GM21528 (cell line): ENCODE results near the gene SIRT5.

Experiments
- ATAC-seq: cut with Tn5 transposase; IDR thresholded peaks from one replicate; pipeline ENCODE4 v1.9.1; 2021; ENCODE audit warnings: mild to moderate bottlenecking, moderate library complexity; ENCODE audit not compliant: unreplicated experiment, low FRiP score

SIRT5 gene

DNA sequence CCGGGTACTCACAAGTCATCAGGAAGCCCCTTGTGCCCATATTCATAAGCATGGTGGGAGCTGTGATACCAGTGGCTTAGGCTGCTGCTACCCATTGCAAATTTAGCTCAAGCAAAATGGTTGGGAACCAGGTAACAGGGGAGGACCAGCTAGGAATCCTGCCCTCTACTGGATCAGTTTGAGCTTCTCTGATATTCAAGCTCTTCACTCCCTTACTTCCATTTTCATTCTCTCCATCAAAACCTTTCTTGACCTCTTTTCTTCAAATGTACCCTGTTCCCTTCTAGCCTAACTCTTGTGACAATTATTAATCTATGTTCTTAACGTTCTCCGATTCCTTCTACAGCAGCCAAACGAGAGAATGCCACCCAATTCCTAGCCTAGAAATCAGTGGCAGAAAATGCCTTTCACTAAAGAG lies 50.5 kb downstream of the SIRT5 start:
- ATAC-seq = no peak

- ATAC-seq = no peak
These were observed 55.2 kb downstream of the SIRT5 start for GRCh38 chr6:13629459-13630116.

DNA sequence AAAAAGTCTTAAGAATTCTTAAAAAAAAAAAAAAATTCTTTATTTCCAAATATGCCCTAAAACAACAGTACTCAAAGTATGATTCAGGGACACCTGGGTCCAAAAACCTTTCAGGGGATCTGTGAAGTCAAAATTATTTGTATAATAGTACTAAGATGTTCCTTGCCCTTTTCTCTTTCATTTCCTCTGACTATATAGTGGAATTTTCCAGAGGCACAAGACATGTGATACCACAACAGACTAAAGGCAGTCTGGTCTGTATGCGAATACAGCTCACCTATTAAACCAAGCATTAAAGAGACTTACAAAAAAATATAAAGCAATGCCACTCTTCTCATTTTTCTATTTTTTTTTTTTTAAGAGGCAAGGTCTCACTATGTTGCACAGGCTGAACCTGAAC lies 56.1 kb downstream of the SIRT5 start:
- no peak for ATAC-seq

DNA sequence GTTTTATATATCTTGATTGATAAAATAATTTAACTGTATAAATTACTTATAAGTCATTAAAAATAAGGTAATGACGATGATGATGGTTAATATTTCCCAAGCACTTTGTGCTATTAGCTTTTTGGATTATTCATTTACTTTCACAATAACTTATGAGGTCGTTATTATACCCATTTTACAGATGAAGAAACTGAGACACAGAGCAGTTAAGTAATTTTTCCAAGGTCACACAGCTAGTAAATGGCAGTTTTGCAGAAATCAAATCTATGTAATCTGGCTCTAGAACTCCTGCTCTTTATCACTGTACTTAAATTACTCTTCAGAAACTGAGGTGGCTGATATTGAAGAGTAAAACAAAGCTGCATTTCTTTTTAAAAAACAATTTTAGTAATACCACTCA lies 58.9 kb downstream of the SIRT5 start:
- ATAC-seq = no peak

- no peak for ATAC-seq
These were observed 61.7 kb downstream of the SIRT5 start for GRCh38 chr6:13635948-13636658.

- ATAC-seq = no peak
These were observed 63.6 kb downstream of the SIRT5 start for GRCh38 chr6:13638014-13638413.

- ATAC-seq = no peak
These were observed 64.2 kb downstream of the SIRT5 start for GRCh38 chr6:13638626-13639025.

- no peak for ATAC-seq
These were observed 66.9 kb downstream of the SIRT5 start for GRCh38 chr6:13641315-13641714.

DNA sequence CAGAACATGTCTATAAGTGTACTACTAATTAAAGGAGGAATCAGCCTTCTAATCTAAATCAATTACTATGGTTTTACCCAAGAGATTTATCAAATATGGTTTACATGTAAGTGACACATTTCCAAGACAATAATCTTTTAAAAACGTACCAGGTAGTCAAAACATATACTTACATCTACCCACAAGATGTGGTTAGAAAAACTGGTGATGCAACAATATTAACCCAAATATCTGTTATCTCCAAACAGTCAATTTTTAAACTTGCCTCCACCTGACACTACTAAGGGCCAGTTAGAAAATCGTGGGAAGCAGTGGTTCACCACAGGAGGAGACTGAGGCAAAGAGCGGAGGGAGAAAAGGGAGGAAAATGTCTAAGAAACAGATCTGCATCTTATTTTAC lies 68.7 kb downstream of the SIRT5 start:
- ATAC-seq = no peak

DNA sequence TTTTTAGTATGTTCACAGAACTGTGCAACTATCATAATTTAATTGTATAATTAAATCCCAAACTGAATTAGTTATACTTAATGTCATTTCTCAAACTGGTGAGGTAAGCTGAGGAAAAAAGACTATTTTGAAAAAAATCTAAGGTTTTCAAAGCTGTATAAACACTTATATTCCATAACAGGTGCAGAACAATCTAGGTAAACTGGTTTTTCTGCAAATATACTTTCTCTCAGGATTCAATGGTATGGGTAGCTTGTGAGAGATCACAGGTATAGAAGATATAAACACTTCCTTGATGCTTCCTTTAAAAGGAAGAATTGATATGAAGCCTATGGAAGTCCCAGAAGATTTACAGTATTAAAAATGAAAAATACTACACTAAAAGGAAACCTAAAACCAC lies 74.4 kb downstream of the SIRT5 start:
- ATAC-seq = no peak

DNA sequence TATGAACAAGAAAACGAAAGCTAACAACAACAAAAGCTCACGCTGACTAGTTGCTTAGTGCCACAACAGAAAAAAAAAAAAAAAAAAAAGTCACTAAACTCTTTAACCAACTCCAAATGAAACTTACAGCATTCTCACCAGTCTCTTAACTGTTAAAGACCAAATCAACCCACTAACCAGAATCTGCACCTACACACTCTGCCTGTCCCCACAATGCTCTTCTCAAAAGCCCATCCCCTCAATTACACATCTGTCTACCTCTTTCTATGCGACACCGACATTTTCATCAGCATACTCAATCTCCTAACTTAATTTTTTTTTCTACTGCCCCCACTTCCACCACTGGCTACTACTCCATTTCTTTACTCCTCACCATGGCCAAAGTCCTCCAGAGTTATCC lies 75.0 kb downstream of the SIRT5 start:
- no peak for ATAC-seq

DNA sequence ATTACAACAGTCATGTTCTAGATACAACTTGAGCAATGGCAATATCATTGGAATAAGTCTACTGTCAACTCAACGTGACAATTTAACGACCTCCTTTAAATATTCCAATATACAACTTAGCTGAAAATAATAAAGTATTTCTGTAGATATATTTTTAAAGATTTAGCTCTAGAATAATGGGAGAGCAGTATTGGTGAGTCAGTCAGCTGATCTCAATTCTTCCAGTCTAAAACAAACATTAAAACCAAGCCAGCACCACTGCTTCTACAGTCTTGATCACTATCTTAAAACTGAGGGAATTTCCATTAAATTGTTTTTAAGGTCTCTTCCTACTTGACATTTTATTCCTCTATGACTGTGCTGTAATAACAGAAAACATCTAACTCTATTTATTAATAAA lies 78.9 kb downstream of the SIRT5 start:
- no peak for ATAC-seq

- no peak for ATAC-seq
These were observed 80.1 kb downstream of the SIRT5 start for GRCh38 chr6:13654496-13654895.

- no peak for ATAC-seq
These were observed 81.3 kb downstream of the SIRT5 start for GRCh38 chr6:13655700-13656099.

GRCh38 chr6:13660273-13660672 lies 85.9 kb downstream of the SIRT5 start:
- ATAC-seq = no peak

- ATAC-seq = no peak
These were observed 86.5 kb downstream of the SIRT5 start for GRCh38 chr6:13660893-13661292.

GRCh38 chr6:13661647-13662046 lies 87.2 kb downstream of the SIRT5 start:
- no peak for ATAC-seq

- ATAC-seq = no peak
These were observed 88.4 kb downstream of the SIRT5 start for GRCh38 chr6:13662651-13663334.

GRCh38 chr6:13663986-13664385 lies 89.6 kb downstream of the SIRT5 start:
- no peak for ATAC-seq
